PC-3 (cell line): ENCODE measurements around the gene RASA4B. TPM values are rescaled to one million over a fixed set of nuclear protein-coding genes. Genes with fewer than 3 reads are reported as not detected.
"Not testable (repeated sequence)": the region's sequence is repeated elsewhere in the genome, so short reads cannot be mapped to it uniquely, and the experiment has no call there.

Experiments
- ATAC-seq: fragments of 200-7000 bp; cut with Tn5 transposase; 2 replicates; pipeline ENCODE4 v1.9.1; 2020; ENCODE audit warnings: mild to moderate bottlenecking, moderate library complexity
- BruUV-seq: library from RNA; stranded (reverse); fragments of 400-500 nt; replicated peaks from 2 replicates; lab custom pipeline; 2021; lab: Mats Ljungman, UMichigan
- CTCF ChIA-PET: fragments of 300-600 bp; sonication (Branson Sonifier 250); formaldehyde crosslinking; loops from one replicate; lab custom pipeline; 2022; ENCODE audit warnings: antibody characterized with exemption; lab: Charles Lee
- POLR2A ChIA-PET: fragments of 300-600 bp; sonication (Branson Sonifier 250); formaldehyde crosslinking; loops from one replicate; lab custom pipeline; 2022; ENCODE audit warnings: antibody characterized with exemption; ENCODE audit not compliant: unreplicated experiment; lab: Charles Lee
- DNase-seq: peaks from one replicate; pipeline ENCODE4 v3.0.0-alpha.2; 2015
- H2AFZ ChIP-seq: fragments of 300-600 bp; sonication (generic); 2 replicates; pipeline ENCODE4 v1.6.0; 2016; ENCODE audit warnings: antibody characterized with exemption, low read length
- H3F3A ChIP-seq: fragments of 300-600 bp; sonication (generic); one replicate; pipeline ENCODE4 v1.6.0; 2017; ENCODE audit warnings: antibody characterized with exemption, low read length, control low read depth, mild to moderate bottlenecking; ENCODE audit not compliant: unreplicated experiment
- H3K27ac ChIP-seq: fragments of 300-600 bp; sonication (generic); 2 replicates; pipeline ENCODE4 v1.5.1; 2016; ENCODE audit warnings: mild to moderate bottlenecking, low read length
- H3K27me3 ChIP-seq: fragments of 300-600 bp; sonication (generic); 2 replicates; pipeline ENCODE4 v1.6.1; 2016; ENCODE audit warnings: low read length, mixed read lengths
- H3K36me3 ChIP-seq: fragments of 300-600 bp; sonication (generic); 2 replicates; pipeline ENCODE4 v1.6.1; 2016; ENCODE audit warnings: low read depth, mixed run types, low read length, mixed read lengths
- H3K4me1 ChIP-seq: fragments of 300-600 bp; sonication (generic); 2 replicates; pipeline ENCODE4 v1.5.1; 2016; ENCODE audit warnings: low read length; ENCODE audit not compliant: insufficient read depth
- H3K4me2 ChIP-seq: fragments of 300-600 bp; sonication (generic); 2 replicates; pipeline ENCODE4 v1.6.0; 2016; ENCODE audit warnings: low read length
- H3K4me3 ChIP-seq: fragments of 300-600 bp; sonication (generic); 2 replicates; pipeline ENCODE4 v1.5.1; 2016; ENCODE audit warnings: mild to moderate bottlenecking, low read length, mixed read lengths
- H3K79me2 ChIP-seq: fragments of 300-600 bp; sonication (generic); 2 replicates; pipeline ENCODE4 v1.6.1; 2017; ENCODE audit warnings: low read length, mixed read lengths
- H3K9ac ChIP-seq: fragments of 300-600 bp; sonication (generic); 2 replicates; pipeline ENCODE4 v1.6.0; 2016; ENCODE audit warnings: mild to moderate bottlenecking, low read length
- H3K9me2 ChIP-seq: fragments of 300-600 bp; sonication (generic); replicated peaks from 2 replicates; pipeline ENCODE4 v1.6.1; 2016; ENCODE audit warnings: mixed run types, low read length, mixed read lengths
- H3K9me3 ChIP-seq: fragments of 300-600 bp; sonication (generic); 2 replicates; pipeline ENCODE4 v1.6.1; 2016; ENCODE audit warnings: low read length, mixed read lengths
- H4K20me1 ChIP-seq: fragments of 300-600 bp; sonication (generic); 2 replicates; pipeline ENCODE4 v1.6.1; 2016; ENCODE audit warnings: low read length, mixed read lengths
- intact Hi-C: fragments of 100-400 bp; cut with micrococcal nuclease; formaldehyde crosslinking; loops from 2 replicates; pipeline ENCODE4 v1.9.0; 2023
- total RNA-seq: library from RNA; depleted of rRNA; stranded (reverse); fragments of >200 nt; gene quantifications from 2 replicates; pipeline ENCODE4 v1.2.3, GENCODE V29; 2014

RASA4B gene
- total RNA-seq, 1 experiment from 2014 or later: 10.2 TPM

DNA sequence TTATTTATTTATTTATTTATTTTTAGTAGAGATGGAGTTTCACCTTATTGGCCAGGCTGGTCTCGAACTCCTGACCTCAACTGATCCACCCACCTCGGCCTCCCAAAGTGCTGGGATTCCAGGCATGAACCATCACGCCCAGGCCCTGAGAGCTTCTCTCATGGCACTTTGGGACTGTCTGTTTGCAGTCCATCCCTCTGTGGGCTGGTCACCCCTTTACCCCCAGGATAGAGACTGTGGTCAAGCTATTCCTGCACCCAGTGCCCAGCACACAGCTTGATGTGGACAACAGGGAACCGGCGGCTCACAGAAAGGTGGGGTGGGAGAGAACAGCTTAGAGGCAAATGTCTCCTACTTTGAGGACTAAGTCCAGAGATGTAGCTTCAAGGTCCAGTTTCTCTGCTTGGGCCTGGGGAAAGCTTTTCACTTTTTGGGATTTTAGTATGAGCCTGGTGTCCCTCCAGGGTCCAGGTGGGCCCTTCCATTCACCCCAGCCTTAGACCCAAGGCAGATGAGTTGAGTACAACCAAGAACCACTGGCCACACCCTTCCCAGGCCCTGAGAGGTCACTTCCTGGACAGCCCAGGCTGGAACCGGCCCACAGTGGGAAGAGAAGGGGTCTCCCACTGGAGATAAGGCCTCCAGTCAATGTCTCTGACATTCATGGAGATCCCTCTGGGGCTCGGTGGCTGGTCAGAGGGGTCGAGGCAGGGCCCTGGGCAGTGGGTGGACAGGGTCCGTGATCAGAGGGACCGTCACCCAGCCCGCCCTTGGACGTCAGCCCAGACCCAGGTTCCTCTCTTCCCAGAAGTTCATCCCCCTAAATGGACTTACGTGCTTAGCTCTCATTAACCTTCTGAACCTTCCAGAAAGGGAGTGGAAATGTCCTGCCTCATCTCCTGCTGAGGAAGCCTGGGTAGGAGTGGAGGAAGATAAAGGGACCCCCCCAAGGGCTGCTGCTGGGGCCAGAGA lies 10.5 kb upstream of the RASA4B start:
- H3K4me1 ChIP-seq, BruUV-seq, H4K20me1 ChIP-seq, H3K36me3 ChIP-seq, H3K79me2 ChIP-seq, H3K27me3 ChIP-seq, CTCF ChIA-PET, H3K9me2 ChIP-seq, POLR2A ChIA-PET, H3K9ac ChIP-seq, H2AFZ ChIP-seq, H3F3A ChIP-seq, intact Hi-C loops, H3K9me3 ChIP-seq, ATAC-seq, H3K27ac ChIP-seq, H3K4me2 ChIP-seq, H3K4me3 ChIP-seq, DNase-seq: not testable (repeated sequence)

DNA sequence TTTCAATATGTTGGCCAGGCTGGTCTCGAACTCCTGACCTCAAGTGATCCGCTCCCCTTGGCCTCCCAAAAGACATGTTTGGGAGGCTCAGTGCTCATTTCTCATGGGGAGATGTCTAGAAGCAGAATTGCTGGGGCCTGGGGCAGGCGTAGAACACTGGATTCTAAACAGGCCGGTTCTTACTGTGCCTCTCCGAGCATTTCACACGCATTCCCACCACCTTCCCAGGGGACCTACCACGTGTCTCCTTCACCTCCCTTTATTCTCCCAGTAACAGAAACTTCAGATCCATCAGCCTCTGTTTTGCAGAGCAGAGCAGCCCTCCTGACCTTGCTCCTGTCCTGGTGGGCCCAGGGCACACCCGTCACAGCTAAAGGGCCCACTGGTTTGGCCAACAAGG lies 9.6 kb upstream of the RASA4B start:
- H3F3A ChIP-seq, H3K9me2 ChIP-seq, H3K27me3 ChIP-seq, H3K4me1 ChIP-seq, DNase-seq, intact Hi-C loops, H3K4me3 ChIP-seq, CTCF ChIA-PET, H4K20me1 ChIP-seq, H3K9me3 ChIP-seq, H3K27ac ChIP-seq, ATAC-seq, BruUV-seq, H3K4me2 ChIP-seq, H3K79me2 ChIP-seq, H3K9ac ChIP-seq, H2AFZ ChIP-seq, H3K36me3 ChIP-seq, POLR2A ChIA-PET: not testable (repeated sequence)

DNA sequence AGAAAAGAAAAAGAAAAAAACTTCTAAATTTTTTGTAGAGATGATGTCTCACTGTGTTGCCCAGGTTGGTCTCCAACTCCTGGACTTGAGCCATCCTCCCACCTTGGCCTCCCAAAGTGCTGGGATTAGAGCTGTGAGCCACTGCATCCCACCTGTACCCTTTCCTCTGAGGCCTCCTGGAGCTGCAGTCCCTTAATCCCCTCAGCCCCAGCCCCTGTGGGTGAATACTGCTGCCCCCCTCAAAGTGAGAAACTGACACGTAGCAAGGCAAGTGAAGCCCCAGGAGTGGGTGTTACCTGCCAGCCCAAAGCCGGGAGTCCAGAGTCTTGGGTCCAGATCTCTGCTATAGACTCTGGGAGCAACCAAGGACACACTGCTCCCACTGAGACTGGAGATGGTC lies 7.2 kb upstream of the RASA4B start:
- H3K9me2 ChIP-seq, H3K27me3 ChIP-seq, H3K9ac ChIP-seq, H3K4me2 ChIP-seq, DNase-seq, BruUV-seq, H3K36me3 ChIP-seq, H2AFZ ChIP-seq, CTCF ChIA-PET, H3F3A ChIP-seq, H3K9me3 ChIP-seq, H3K4me1 ChIP-seq, H4K20me1 ChIP-seq, intact Hi-C loops, ATAC-seq, H3K27ac ChIP-seq, H3K79me2 ChIP-seq, H3K4me3 ChIP-seq, POLR2A ChIA-PET: not testable (repeated sequence)

DNA sequence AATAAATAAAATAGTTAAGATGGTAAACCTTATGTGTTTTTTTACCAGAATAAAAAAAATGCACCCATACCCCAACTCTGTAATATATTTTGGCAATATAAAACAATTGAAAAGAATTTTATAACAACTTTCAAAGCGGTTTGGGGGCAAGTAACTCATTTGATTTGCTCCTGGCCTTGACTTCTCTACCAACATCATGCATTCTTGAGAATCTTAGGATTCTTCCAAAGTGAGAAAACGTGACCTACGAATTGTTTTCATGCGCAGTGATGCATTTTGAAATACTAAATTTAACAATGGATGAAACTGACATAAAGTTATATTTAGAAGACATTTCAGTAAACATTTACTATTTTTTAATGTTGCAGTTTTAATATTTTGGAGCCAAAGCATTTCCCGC lies 3.2 kb upstream of the RASA4B start:
- BruUV-seq, H2AFZ ChIP-seq, H3K9ac ChIP-seq, DNase-seq, H3K27me3 ChIP-seq, H3F3A ChIP-seq, intact Hi-C loops, H3K9me2 ChIP-seq, H3K27ac ChIP-seq, H3K79me2 ChIP-seq, POLR2A ChIA-PET, H4K20me1 ChIP-seq, H3K4me1 ChIP-seq, H3K9me3 ChIP-seq, H3K4me3 ChIP-seq, CTCF ChIA-PET, H3K4me2 ChIP-seq, H3K36me3 ChIP-seq, ATAC-seq: not testable (repeated sequence)

- CTCF ChIA-PET, H2AFZ ChIP-seq, DNase-seq, H3K79me2 ChIP-seq, H3K9me3 ChIP-seq, H3K4me3 ChIP-seq, ATAC-seq, H3F3A ChIP-seq, H3K9me2 ChIP-seq, POLR2A ChIA-PET, H4K20me1 ChIP-seq, intact Hi-C loops, H3K4me2 ChIP-seq, H3K36me3 ChIP-seq, H3K27ac ChIP-seq, H3K9ac ChIP-seq, H3K4me1 ChIP-seq, H3K27me3 ChIP-seq, BruUV-seq: not testable (repeated sequence)
Measured at GRCh38 chr7:102516951-102517350, 626 bp downstream of the RASA4B start.

- DNase-seq, H3K4me2 ChIP-seq, intact Hi-C loops, H3K4me1 ChIP-seq, CTCF ChIA-PET, H3K4me3 ChIP-seq, H2AFZ ChIP-seq, H3F3A ChIP-seq, H3K9me2 ChIP-seq, POLR2A ChIA-PET, BruUV-seq, H3K9ac ChIP-seq, H4K20me1 ChIP-seq, H3K79me2 ChIP-seq, H3K9me3 ChIP-seq, H3K27me3 ChIP-seq, H3K36me3 ChIP-seq, H3K27ac ChIP-seq: not testable (repeated sequence)
- ATAC-seq: peak; percentile 1; the same call in 1 of the 2 replicates
Measured at GRCh38 chr7:102515889-102516288, 1.7 kb downstream of the RASA4B start.
